Stimulated activated naive CD8-positive, alpha-beta T cell treated with anti-CD3 and anti-CD28 coated beads, Interleukin-15, Interleukin-2, amounts not matched to agents 100 ng/mL and 50 ng/mL, for 24 hours (primary cell): ENCODE measurements around the gene CASKIN1.

ENCODE experiments used
- H3K27ac Mint-ChIP-seq: one replicate; pipeline ENCODE4 v1.8.0; 2021; ENCODE audit warnings: mild to moderate bottlenecking, mixed read lengths
- H3K27me3 Mint-ChIP-seq: one replicate; pipeline ENCODE4 v1.8.0; 2021; ENCODE audit warnings: mixed read lengths
- H3K36me3 Mint-ChIP-seq: one replicate; pipeline ENCODE4 v1.8.0; 2021; ENCODE audit warnings: low read depth, mixed read lengths
- H3K4me1 Mint-ChIP-seq: one replicate; pipeline ENCODE4 v1.8.0; 2021; ENCODE audit warnings: low read depth, mixed read lengths
- H3K4me3 Mint-ChIP-seq: one replicate; pipeline ENCODE4 v1.8.0; 2021; ENCODE audit warnings: mild to moderate bottlenecking, mixed read lengths
- H3K9me3 Mint-ChIP-seq: one replicate; pipeline ENCODE4 v1.8.0; 2021; ENCODE audit warnings: mixed read lengths

CASKIN1 gene

GRCh38 chr16:2155091-2155950, 41.1 kb downstream of the CASKIN1 start, which contains the start of gene TRAF7:
TSS of gene TRAF7 (plus strand) at chr16:2155782. CDS start at chr16:2163921, 8,139 bp downstream.
- Mint-ChIP-seq H3K4me1 (peaks cover 65% of the 10 kb centered on the region), H3K9me3 (no peaks in the 10 kb centered on the region), H3K4me3 (peak within 1 kb of the TSS; percentile 95), H3K27ac (peak within 1 kb of the TSS; percentile 97), H3K27me3 (no peaks in the 10 kb centered on the region), H3K36me3 (peaks cover 43% of the 10 kb centered on the region)

GRCh38 chr16:2154533-2155090, 41.8 kb downstream of the CASKIN1 start:
- Mint-ChIP-seq H3K27me3 (no peaks in the 10 kb centered on the region), H3K4me3 (peak overlapping the region; percentile 95), H3K27ac (peak overlapping the region; percentile 97), H3K9me3 (no peaks in the 10 kb centered on the region), H3K4me1 (peaks cover 69% of the 10 kb centered on the region), H3K36me3 (peaks cover 43% of the 10 kb centered on the region)

GRCh38 chr16:2152695-2153506, 43.5 kb downstream of the CASKIN1 start:
- H3K27me3 Mint-ChIP-seq = no peaks in the 10 kb centered on the region
- peaks cover 43% of the 10 kb centered on the region for H3K36me3 Mint-ChIP-seq
- peaks cover 59% of the 10 kb centered on the region for H3K4me1 Mint-ChIP-seq
- no peaks in the 10 kb centered on the region for H3K9me3 Mint-ChIP-seq
- H3K4me3 Mint-ChIP-seq = peak overlapping the region; percentile 95
- peak overlapping the region; percentile 97 for H3K27ac Mint-ChIP-seq

GRCh38 chr16:2151188-2152091, 45.0 kb downstream of the CASKIN1 start:
- Mint-ChIP-seq H3K9me3 (no peaks in the 10 kb centered on the region), H3K4me3 (peak overlapping the region; percentile 95), H3K27me3 (no peaks in the 10 kb centered on the region), H3K36me3 (peaks cover 43% of the 10 kb centered on the region), H3K27ac (peak overlapping the region; percentile 97), H3K4me1 (peaks cover 45% of the 10 kb centered on the region)

GRCh38 chr16:2150418-2151187, 45.8 kb downstream of the CASKIN1 start:
- Mint-ChIP-seq H3K9me3 (no peaks in the 10 kb centered on the region), H3K4me1 (peaks cover 40% of the 10 kb centered on the region), H3K4me3 (peak overlapping the region; percentile 95), H3K27ac (peak overlapping the region; percentile 97), H3K36me3 (peaks cover 43% of the 10 kb centered on the region), H3K27me3 (no peaks in the 10 kb centered on the region)

- H3K4me1 Mint-ChIP-seq = peaks cover 34% of the 10 kb centered on the region
These were observed 46.6 kb downstream of the CASKIN1 start for GRCh38 chr16:2149630-2150417.

GRCh38 chr16:2148714-2149629, 47.4 kb downstream of the CASKIN1 start:
- Mint-ChIP-seq H3K36me3 (peaks cover 29% of the 10 kb centered on the region), H3K4me1 (peaks cover 26% of the 10 kb centered on the region), H3K9me3 (no peaks in the 10 kb centered on the region), H3K4me3 (peak overlapping the region; percentile 13), H3K27ac (no peak overlapping the region), H3K27me3 (no peaks in the 10 kb centered on the region)

More at GRCh38 chr16:2149630-2150417, 46.6 kb downstream of the CASKIN1 start:
- Mint-ChIP-seq H3K4me3 (peak overlapping the region; percentile 47), H3K27ac (no peak overlapping the region), H3K9me3 (no peaks in the 10 kb centered on the region), H3K27me3 (no peaks in the 10 kb centered on the region), H3K36me3 (peaks cover 37% of the 10 kb centered on the region)

- Mint-ChIP-seq H3K4me1 (peaks cover 18% of the 10 kb centered on the region), H3K9me3 (no peaks in the 10 kb centered on the region), H3K27me3 (no peaks in the 10 kb centered on the region), H3K36me3 (peaks cover 20% of the 10 kb centered on the region), H3K4me3 (peak within 1 kb of the TSS; percentile 13), H3K27ac (no peak within 1 kb of the TSS)
These were observed 48.3 kb downstream of the CASKIN1 start, which contains the start of gene RAB26 for GRCh38 chr16:2147981-2148671. TSS of gene RAB26 (plus strand) at chr16:2148625. CDS start at chr16:2148784, 159 bp downstream.

- Mint-ChIP-seq H3K9me3 (no peaks in the 10 kb centered on the region), H3K27me3 (no peaks in the 10 kb centered on the region), H3K4me1 (peaks cover 12% of the 10 kb centered on the region), H3K4me3 (no peak overlapping the region), H3K27ac (no peak overlapping the region), H3K36me3 (peaks cover 13% of the 10 kb centered on the region)
These were observed 49.0 kb downstream of the CASKIN1 start for GRCh38 chr16:2147378-2147777.

- Mint-ChIP-seq H3K9me3 (no peaks in the 10 kb centered on the region), H3K27ac (no peak overlapping the region), H3K4me3 (no peak overlapping the region), H3K27me3 (no peaks in the 10 kb centered on the region), H3K36me3 (no peaks in the 10 kb centered on the region), H3K4me1 (peaks cover 4% of the 10 kb centered on the region)
These were observed 50.6 kb downstream of the CASKIN1 start for GRCh38 chr16:2145843-2146242.

- H3K4me3 Mint-ChIP-seq = no peak overlapping the region
- H3K4me1 Mint-ChIP-seq = peaks cover 4% of the 10 kb centered on the region
These were observed 52.4 kb downstream of the CASKIN1 start for GRCh38 chr16:2143878-2144485.

More at GRCh38 chr16:2143878-2144485, 52.4 kb downstream of the CASKIN1 start:
- Mint-ChIP-seq H3K27ac (no peak overlapping the region), H3K9me3 (no peaks in the 10 kb centered on the region), H3K27me3 (no peaks in the 10 kb centered on the region), H3K36me3 (no peaks in the 10 kb centered on the region)
